Vagina (tissue), 2 donors: ENCODE data around the gene TFPT.

Experiments used
- POLR2A ChIP-seq, 2 donors: fragments of 450-650 bp; IDR thresholded peaks; one replicate each; pipeline ENCODE4 v1.6.1; 2017; ENCODE audit warnings: antibody characterized with exemption in 2 of 2, mild to moderate bottlenecking in 2 of 2, moderate library complexity in 2 of 2
- TF ChIP-seq, protein P1 (sequence below), 3 experiments: fragments of 450-650 bp in 2 of 3; fragments of 200-600 bp in 1 of 3; sonication (generic) in 1 of 3; IDR thresholded peaks; one replicate each; pipeline ENCODE4 v1.5.1; 2017 to 2019; ENCODE audit warnings: antibody characterized with exemption in 3 of 3, mild to moderate bottlenecking in 2 of 3, moderate library complexity in 2 of 3

GRCh38 chr19:54142166-54142780 is 26.8 kb upstream of the TFPT start:
- TF ChIP-seq POLR2A (IDR thresholded peaks at IDR 0.05), result no peak
- TF ChIP-seq, protein P1, sequence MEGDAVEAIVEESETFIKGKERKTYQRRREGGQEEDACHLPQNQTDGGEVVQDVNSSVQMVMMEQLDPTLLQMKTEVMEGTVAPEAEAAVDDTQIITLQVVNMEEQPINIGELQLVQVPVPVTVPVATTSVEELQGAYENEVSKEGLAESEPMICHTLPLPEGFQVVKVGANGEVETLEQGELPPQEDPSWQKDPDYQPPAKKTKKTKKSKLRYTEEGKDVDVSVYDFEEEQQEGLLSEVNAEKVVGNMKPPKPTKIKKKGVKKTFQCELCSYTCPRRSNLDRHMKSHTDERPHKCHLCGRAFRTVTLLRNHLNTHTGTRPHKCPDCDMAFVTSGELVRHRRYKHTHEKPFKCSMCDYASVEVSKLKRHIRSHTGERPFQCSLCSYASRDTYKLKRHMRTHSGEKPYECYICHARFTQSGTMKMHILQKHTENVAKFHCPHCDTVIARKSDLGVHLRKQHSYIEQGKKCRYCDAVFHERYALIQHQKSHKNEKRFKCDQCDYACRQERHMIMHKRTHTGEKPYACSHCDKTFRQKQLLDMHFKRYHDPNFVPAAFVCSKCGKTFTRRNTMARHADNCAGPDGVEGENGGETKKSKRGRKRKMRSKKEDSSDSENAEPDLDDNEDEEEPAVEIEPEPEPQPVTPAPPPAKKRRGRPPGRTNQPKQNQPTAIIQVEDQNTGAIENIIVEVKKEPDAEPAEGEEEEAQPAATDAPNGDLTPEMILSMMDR (IDR thresholded peaks at IDR 0.05), result no peak
